Measurements from ENCODE around the gene EPHB2.

Gene EPHB2

DNA sequence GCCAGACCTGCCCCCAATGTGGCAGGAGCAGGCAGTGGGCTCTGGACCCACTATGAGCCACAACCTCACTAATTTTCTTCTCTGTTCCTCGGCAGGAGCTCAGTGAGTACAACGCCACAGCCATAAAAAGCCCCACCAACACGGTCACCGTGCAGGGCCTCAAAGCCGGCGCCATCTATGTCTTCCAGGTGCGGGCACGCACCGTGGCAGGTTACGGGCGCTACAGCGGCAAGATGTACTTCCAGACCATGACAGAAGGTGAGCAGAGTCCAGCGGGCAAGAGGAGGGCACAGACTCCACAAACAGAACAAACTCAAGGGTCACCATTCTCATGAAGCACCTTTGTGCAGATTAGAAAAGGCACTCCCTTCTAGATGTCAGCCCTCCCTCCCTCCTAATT, 182.2 kb downstream of the EPHB2 start:
- no peak for DNase-seq

DNA sequence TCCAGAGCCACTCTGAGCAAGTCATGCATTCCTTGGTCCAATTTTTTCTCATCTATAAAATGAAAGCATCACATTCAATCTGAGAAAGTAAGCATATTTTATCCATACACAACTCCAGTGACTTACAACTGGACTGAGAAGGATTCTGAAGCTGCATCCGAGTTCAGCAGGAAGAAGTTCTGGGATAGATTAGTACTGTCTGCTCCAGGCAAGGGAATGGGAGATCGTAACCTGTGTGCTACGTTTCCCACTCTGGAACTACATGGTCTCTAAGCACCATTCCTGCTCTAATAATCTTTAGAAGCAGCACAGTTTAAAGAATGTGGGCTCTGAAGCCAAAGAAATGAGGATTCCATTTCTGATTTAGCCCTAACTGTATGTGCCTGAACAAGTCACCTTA, 182.7 kb downstream of the EPHB2 start:
- no peak for DNase-seq

DNA sequence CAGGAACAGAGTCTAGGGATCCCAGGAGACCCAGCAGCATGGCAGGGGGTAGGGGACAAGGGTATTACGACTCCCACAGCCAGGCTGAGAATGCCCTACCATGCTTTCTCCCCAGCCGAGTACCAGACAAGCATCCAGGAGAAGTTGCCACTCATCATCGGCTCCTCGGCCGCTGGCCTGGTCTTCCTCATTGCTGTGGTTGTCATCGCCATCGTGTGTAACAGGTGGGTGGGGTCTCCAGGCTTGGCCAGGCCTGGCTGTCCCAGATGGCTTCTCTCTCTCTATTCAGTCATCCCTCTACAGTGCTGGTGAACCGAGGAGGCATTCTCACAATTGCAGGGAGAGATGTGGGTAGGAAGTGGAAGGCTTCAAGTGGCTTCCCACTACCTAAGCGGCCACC, 184.7 kb downstream of the EPHB2 start:
- DNase-seq = no peak

DNA sequence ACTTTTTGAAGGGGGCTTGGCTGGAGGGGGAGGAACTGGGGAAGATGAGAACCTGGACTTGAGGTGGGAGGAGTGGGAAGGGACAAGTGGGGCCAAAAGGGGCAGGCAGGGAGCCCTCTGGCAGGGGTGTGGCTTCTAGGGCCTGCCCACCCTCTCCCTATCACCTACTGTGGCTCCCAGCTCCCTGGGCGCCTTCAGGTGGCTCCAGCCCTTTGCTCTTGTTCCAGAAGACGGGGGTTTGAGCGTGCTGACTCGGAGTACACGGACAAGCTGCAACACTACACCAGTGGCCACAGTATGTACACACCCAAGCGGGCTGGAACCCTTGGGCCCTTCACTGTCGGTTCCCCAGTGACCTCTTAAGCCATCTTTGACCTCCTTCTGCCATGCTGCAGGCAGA, 185.5 kb downstream of the EPHB2 start:
- DNase-seq = no peak

DNA sequence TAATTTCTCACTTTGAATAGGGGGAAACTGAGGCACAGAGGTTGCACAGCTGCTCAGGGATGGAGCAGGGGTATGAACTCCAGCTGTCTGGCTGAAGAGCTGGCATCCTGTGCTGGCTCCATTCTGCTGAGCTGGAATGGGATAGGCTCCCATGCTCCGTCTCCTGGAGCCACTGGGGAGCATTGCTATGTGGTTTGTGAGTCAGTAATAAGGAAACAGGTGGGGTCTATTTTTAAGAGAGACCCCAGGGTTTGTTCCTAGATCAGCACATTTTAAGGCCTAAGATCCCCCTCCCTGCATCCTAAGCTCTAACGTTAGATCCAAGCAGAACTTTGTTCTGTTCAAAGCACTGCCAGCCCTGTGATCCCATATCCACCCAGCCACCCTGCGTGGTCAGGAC, 189.8 kb downstream of the EPHB2 start:
- DNase-seq = no peak

DNA sequence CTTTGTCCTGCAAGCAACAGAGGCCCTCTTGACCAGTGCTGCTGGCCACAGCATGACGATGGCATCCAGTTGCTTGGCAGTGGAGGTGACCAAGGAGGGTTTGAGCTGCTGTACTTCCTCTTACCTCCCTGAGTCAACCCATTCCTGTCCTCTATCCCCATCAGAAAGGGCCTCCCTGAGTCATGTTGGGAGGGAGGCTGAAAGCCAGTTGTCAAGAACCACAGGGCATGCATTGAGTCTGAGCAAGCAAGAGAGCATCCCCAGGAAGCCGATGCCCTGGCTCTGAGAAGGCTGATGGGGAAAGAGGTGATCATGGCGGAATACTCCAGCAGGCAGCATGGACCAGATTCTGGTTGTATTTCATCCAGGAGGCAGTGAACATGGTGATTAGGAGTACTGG, 192.5 kb downstream of the EPHB2 start:
- no peak for DNase-seq

GRCh38 chr1:22906968-22907367, 196.3 kb downstream of the EPHB2 start:
- DNase-seq = no peak

- no peak for DNase-seq
Observed at GRCh38 chr1:22907528-22907927, 196.9 kb downstream of the EPHB2 start.

GRCh38 chr1:22908880-22909426, 198.3 kb downstream of the EPHB2 start:
- no peak for DNase-seq

DNA sequence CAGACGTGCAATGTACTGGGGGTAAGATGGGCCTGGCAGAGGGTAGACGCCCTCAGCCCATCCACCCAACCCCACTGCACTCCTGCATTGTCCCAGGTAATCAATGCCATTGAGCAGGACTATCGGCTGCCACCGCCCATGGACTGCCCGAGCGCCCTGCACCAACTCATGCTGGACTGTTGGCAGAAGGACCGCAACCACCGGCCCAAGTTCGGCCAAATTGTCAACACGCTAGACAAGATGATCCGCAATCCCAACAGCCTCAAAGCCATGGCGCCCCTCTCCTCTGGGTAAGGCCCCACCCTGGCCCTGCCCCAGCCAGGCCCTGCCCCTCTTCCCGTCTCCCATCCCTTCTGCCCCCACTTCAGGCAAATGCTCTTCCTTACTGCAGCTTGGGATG, 199.6 kb downstream of the EPHB2 start:
- DNase-seq = no peak

GRCh38 chr1:22910986-22911651, 200.5 kb downstream of the EPHB2 start:
- DNase-seq = no peak

- no peak for DNase-seq
Observed at GRCh38 chr1:22912311-22912710, 201.7 kb downstream of the EPHB2 start.

GRCh38 chr1:22913421-22914141, 202.9 kb downstream of the EPHB2 start:
- no peak for DNase-seq

DNA sequence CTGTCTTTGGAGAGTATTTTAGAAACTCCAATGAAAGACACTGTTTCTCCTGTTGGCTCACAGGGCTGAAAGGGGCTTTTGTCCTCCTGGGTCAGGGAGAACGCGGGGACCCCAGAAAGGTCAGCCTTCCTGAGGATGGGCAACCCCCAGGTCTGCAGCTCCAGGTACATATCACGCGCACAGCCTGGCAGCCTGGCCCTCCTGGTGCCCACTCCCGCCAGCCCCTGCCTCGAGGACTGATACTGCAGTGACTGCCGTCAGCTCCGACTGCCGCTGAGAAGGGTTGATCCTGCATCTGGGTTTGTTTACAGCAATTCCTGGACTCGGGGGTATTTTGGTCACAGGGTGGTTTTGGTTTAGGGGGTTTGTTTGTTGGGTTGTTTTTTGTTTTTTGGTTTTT, 203.5 kb downstream of the EPHB2 start:
- no peak for DNase-seq

GRCh38 chr1:22914633-22915217, 204.1 kb downstream of the EPHB2 start:
- no peak for DNase-seq

DNA sequence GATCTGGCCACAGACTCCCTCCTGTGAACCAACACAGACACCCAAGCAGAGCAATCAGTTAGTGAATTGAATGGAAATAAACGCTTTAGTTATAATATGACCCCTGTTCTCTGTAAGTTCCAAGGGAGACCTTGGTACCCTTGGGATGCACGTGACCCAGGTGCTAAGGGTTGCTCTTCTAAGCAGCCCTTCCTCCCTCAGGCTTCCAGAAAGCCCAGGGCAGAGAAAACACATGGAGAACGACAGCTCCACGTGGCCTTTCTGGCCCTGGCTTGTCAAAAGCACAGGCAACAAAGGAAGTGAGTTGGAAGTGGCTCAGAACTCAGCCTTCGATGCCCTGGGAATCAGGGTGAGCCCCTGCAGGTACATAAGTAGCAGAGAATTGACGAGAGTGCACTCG, 204.6 kb downstream of the EPHB2 start:
- no peak for DNase-seq

DNA sequence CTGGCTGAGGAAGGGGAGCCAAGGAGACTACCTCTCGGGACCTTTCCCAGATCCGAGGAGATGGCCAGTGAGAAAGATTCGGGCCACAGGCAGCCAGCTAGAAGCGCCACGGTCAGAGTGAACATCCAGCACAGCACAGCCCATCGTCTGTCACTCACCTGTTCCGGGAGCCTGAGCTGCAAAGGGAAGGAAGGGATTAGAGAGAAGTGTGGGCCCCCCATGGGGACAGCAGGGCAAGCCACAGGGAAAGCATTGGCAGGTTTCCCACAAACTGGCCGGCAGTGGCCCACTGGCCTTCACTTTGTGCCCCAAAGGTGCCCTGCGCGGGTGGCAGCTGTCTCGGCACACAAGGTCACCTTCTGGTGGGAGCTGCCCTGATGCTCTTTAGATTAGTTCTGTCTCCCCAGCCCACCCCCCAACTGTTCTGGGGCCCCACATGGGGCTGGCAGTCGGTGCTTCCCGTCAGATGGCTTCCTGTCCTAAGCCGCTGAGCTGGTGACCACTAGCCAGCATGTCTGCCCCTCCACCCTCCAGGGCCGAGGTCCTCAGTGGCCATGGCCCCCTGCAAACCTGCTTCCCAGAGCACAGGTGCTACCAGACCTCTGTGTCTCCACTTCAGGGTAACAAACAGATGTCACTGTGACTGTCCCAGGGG, 205.3 kb downstream of the EPHB2 start:
- DNase-seq = no peak

DNA sequence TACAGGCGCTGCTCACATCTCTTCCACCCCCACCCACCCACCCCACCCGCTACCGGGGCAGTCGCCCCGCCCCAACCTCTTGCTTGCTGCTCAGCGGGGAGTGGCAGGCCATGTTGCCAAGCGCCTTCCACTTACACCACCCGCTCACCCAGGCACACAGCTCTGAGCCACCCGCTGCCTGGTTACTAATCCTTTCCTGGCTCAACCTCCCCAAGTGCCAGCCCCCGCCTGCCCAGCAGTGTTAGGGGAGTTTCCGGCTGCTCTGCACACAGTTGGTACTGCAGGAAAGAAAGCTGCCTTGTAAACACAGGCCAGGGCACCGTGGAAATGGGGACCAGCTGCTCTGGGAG, 205.8 kb downstream of the EPHB2 start:
- DNase-seq = no peak

GRCh38 chr1:22917989-22918388, 207.3 kb downstream of the EPHB2 start:
- no peak for DNase-seq

- no peak for DNase-seq
Observed at GRCh38 chr1:22918644-22919043, 208.0 kb downstream of the EPHB2 start.

DNA sequence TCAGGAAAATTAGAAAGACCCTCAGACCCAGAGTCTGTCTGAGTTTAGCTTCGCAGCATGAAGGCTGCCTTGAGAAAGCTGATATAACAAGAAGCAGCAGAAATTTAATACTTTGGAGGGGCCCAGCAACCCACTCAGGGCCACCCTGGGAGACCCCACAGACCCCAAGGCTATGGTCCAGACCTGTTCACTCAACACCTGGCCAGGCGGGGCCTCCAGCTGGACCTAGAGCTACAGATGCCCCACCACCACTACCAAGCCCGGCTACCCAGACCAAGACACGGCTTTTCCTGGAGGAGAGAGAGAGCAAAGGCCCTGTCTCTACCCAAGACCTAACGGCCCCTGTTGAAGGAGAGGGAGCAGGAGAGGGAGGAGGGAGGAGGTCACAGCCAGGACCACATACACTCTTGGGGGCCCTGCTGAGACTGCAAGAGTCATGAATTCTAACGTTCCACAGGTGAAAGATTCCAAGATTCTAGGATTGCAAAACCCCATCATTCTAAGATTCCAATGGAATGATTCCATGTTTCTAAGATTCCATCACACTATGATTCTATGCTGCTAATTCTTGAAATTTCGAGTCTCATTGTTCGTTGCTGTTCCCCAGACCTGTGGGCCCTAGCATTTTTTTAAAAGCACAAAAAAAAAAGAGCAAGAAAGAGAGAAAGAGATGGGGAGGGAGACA, 208.8 kb downstream of the EPHB2 start:
- no peak for DNase-seq

DNA sequence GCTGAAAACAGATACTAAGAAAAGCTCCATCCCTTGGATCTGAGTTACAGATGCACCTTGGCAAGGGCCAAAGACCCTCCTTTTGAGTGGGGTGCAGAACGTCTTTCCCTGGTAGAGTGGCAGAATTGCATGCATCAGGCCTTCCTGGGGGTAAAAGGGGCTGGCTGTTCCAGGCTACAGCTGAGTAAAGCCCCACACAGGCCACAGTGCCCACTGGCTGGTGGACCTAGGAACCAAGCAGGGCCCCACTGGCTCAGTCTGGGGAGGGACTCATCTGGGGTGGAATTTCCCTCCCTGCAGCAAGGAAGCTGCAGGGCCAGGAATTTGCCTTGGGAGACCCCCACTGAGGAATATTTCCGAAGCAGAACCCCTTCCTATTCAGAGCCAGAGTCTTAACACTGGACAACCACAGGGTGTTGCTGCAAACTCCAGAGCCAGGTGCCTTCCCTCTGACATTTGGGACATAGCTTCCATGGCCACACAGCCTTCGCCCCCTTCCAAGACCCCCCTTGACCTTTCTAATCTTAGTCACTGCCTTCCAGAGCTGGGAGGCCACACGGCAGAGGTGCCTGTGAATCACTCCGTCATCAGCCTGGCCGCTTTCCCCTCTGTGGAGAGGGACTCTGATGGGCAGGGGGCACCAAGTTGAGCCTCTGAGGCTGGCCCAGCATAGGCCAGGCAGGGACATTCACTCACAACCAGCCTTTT, 209.5 kb downstream of the EPHB2 start:
- no peak for DNase-seq
